Central memory CD8-positive, alpha-beta T cell (primary cell): ENCODE data around the gene MBTPS1.

ENCODE experiments used
- ATAC-seq: fragments of 150-1000 bp; cut with Tn5 transposase; replicated peaks from 2 replicates; pipeline ENCODE4 v1.10.0; 2022; ENCODE audit warnings: mild to moderate bottlenecking, moderate FRiP score, moderate number of reproducible peaks; ENCODE audit not compliant: poor library complexity, severe bottlenecking; ENCODE audit errors: extremely low read depth
- DNase-seq, 2 donors: peaks; one replicate each; pipeline ENCODE4 v3.0.0; 2021; ENCODE audit warnings: low spot score in 2 of 2
- H3K27ac Mint-ChIP-seq: one replicate; pipeline ENCODE4 v1.8.0; 2022; ENCODE audit warnings: low read depth, mild to moderate bottlenecking, moderate library complexity, mixed read lengths
- H3K27me3 Mint-ChIP-seq: one replicate; pipeline ENCODE4 v1.8.0; 2022; ENCODE audit warnings: mixed read lengths
- H3K36me3 Mint-ChIP-seq: one replicate; pipeline ENCODE4 v1.8.0; 2022; ENCODE audit warnings: mild to moderate bottlenecking, moderate library complexity, mixed read lengths; ENCODE audit not compliant: insufficient read depth
- H3K4me1 Mint-ChIP-seq: one replicate; pipeline ENCODE4 v1.8.0; 2022; ENCODE audit warnings: mixed read lengths
- H3K4me3 Mint-ChIP-seq: one replicate; pipeline ENCODE4 v1.8.0; 2022; ENCODE audit warnings: mild to moderate bottlenecking, moderate library complexity, mixed read lengths
- H3K9me3 Mint-ChIP-seq: one replicate; pipeline ENCODE4 v1.8.0; 2022; ENCODE audit warnings: mixed read lengths

MBTPS1 gene

DNA sequence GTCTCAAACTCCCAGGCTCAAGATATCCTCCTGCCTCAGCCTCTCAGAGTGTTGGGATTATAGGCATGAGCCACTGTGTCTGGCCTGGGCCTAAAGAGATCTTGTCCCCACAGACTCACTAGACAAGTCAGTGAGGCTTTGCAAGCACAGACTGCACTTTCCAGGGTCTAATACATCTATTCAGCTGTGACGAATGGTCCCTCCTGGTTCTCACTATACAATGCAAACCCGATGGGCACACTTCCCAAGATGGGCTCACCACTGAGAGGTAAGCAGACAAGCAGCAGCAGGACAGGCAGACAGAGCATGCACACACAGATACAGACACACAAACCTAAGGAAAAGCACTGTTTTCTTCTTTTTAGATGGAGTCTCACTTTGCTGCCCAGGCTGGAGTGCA, 8.8 kb downstream of the MBTPS1 start:
- peaks cover 56% of the 10 kb centered on the region for H3K4me1 Mint-ChIP-seq
- no peak overlapping the region for H3K27ac Mint-ChIP-seq
- H3K9me3 Mint-ChIP-seq = no peaks in the 10 kb centered on the region
- no peaks in the 10 kb centered on the region for H3K27me3 Mint-ChIP-seq
- ATAC-seq = no peak
- no peak overlapping the region for H3K4me3 Mint-ChIP-seq
- H3K36me3 Mint-ChIP-seq = peaks cover 21% of the 10 kb centered on the region
- DNase-seq = no peak

DNA sequence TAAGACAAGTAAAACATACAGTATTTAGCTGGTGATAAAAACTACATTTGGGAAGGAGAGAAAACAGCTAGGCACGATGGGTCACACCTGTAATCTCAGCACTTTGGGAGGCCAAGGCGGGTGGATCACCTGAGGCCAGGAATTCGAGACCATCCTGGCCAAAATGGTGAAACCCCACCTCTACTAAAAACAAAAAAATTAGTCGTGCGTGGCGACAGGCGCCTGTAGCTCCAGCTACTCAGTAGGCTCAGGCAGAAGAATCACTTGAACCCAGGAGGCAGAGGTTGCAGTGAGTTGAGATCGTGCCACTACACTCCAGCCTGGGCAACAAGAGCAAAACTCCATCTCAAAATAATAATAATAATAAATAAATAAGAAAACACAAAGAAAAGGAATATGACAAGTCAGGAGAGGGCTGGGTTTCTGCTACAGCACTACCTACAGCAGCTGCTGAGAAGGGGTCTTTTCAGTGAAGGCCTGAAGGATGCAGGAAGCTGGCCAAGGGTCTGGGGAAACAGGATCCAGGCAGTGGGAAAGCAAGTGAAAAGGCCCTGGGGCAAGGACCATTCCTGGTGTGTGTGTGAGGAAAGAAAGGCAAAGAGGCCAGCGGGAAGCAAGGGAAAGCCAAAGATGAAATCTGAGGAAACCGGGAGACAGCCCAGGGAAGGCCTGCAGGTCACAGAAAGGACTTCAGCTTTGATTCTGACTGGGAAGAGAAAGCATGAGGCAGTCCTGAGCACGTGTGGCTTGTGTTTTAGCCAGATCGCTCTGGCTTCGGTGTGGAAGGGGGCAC, 10.6 kb downstream of the MBTPS1 start:
- Mint-ChIP-seq H3K27me3 (no peaks in the 10 kb centered on the region), H3K4me3 (no peak overlapping the region), H3K9me3 (no peaks in the 10 kb centered on the region), H3K36me3 (peaks cover 23% of the 10 kb centered on the region), H3K27ac (peak overlapping the region; percentile 60), H3K4me1 (peaks cover 63% of the 10 kb centered on the region)
- ATAC-seq (no peak), DNase-seq (no peak)

DNA sequence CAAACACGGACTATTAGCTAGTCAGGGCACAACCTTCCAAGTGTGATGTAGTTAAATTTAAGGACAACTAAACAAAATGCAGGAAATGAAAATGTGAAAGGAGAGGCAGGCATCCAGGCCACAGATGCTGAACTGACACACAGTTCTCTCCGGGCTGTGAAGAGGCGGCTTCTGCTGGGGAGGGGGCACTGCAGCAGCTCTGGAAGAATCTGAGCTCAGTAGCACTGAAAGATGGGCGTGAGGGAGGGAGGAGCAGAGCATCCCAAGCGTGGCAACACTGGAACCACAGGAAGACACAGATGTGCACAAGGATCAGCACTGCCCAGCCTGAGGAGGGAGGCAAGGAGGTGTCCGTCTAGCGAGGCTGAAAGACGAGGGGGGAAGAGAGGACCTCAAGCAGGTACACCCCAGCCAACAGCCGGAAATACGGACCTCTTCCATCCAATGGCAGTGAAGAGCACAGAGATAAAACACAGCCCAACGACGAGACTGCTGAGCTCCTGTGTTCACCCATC, 11.4 kb downstream of the MBTPS1 start:
- ATAC-seq = no peak
- H3K27ac Mint-ChIP-seq = peak overlapping the region; percentile 9

DNA sequence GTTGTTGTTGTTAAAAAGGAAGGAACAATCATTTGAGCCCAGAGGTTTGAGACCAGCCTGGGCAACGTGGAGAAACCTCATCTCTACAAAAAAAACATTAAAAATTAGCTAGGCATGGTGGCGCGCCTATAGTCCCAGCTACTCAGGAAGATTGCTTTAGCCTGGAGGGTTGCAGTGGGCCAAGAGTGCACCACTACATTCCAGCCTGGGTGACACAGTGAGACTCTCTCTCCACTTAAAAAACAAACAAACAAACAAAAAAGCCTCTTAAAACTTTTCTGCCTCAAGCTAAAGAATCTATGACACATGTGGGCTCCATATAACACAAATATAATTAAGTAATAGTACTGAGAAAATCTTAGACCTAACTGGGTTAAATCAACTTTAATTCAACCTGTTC, 12.5 kb downstream of the MBTPS1 start:
- no peaks in the 10 kb centered on the region for H3K9me3 Mint-ChIP-seq
- no peak for ATAC-seq
- DNase-seq = no peak
- H3K36me3 Mint-ChIP-seq = peaks cover 34% of the 10 kb centered on the region
- no peak overlapping the region for H3K4me3 Mint-ChIP-seq
- H3K4me1 Mint-ChIP-seq = peaks cover 56% of the 10 kb centered on the region
- no peaks in the 10 kb centered on the region for H3K27me3 Mint-ChIP-seq
- H3K27ac Mint-ChIP-seq = peak overlapping the region; percentile 9

More for the DNA sequence above, 11.4 kb downstream of the MBTPS1 start:
- Mint-ChIP-seq H3K27me3 (no peaks in the 10 kb centered on the region), H3K9me3 (no peaks in the 10 kb centered on the region), H3K4me3 (no peak overlapping the region), H3K4me1 (peaks cover 55% of the 10 kb centered on the region), H3K36me3 (peaks cover 30% of the 10 kb centered on the region)
- no peak for DNase-seq

DNA sequence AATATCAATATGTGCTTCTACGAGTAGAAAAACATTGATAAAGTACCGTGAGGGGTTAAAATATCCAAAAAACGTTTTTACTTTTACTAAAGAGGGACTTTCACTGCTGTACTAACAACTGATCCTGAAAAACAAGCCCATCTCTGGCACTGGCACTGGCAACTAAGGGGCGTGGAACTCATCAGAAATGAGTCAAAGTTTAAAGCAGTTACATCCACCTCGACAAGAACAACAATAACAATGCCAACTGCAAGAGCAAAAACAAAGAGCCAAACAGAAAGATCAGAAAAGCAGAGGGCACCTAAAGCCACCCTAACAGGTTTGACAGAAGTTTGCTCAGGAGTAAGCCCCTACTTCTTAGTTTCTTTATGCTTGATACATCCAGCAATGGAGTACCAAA, 13.1 kb downstream of the MBTPS1 start:
- no peaks in the 10 kb centered on the region for H3K27me3 Mint-ChIP-seq
- peaks cover 53% of the 10 kb centered on the region for H3K4me1 Mint-ChIP-seq
- no peaks in the 10 kb centered on the region for H3K9me3 Mint-ChIP-seq
- DNase-seq = no peak
- no peak overlapping the region for H3K27ac Mint-ChIP-seq
- H3K36me3 Mint-ChIP-seq = peaks cover 36% of the 10 kb centered on the region
- H3K4me3 Mint-ChIP-seq = no peak overlapping the region
- no peak for ATAC-seq

DNA sequence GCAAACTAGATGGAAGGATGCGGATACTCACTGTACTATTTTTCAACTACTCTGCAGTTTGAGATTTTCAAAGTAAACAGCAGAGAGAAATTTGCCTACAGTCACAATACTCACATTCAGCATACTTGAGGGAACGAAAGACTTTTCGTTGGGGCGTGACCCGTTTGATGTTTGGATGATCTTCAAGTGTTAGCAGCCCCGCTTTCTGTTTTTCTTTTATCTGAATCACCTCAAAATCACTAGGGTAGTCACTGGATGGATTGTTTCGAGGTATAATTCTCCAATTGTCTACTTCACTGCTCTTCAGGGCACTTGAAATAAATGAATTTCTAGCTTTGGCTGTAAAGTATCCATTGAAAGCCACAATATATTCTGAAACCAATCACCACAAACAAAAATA, 17.8 kb downstream of the MBTPS1 start:
- peaks cover 63% of the 10 kb centered on the region for H3K36me3 Mint-ChIP-seq
- H3K4me1 Mint-ChIP-seq = peaks cover 27% of the 10 kb centered on the region
- peak overlapping the region; percentile 29 for H3K27ac Mint-ChIP-seq
- no peak overlapping the region for H3K4me3 Mint-ChIP-seq
- no peaks in the 10 kb centered on the region for H3K27me3 Mint-ChIP-seq
- no peak for DNase-seq
- no peak for ATAC-seq
- no peaks in the 10 kb centered on the region for H3K9me3 Mint-ChIP-seq

DNA sequence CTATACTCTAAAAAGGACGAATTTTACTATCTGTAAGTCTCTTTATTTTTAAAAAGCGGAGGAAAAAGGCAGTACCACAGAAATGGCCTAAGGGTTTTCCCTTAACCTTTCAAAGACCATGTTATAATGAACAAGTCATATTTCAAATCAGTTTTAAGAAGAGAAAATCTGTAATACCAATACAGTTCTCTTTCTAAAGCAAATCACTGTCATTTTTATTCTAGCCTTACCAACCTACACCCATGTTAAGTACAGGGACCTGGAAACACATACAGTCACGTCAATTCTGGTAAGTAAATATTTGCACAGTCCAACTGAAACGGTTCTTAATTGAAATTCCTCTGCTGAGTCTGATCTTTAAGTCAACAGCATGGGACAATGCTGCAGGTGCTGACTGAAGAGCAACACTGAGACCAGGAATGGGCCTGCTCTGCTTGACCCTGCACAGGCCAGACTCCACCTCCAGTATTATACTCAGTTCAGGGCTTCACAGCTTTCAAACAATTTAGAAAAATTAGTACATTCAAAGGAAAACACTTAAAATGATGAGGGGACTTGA, 20.2 kb downstream of the MBTPS1 start:
- peaks cover 83% of the 10 kb centered on the region for H3K36me3 Mint-ChIP-seq
- ATAC-seq (no peak), DNase-seq (no peak)
- no peak overlapping the region for H3K27ac Mint-ChIP-seq
- H3K9me3 Mint-ChIP-seq = no peaks in the 10 kb centered on the region
- H3K27me3 Mint-ChIP-seq = no peaks in the 10 kb centered on the region
- peaks cover 9% of the 10 kb centered on the region for H3K4me1 Mint-ChIP-seq
- no peak overlapping the region for H3K4me3 Mint-ChIP-seq

DNA sequence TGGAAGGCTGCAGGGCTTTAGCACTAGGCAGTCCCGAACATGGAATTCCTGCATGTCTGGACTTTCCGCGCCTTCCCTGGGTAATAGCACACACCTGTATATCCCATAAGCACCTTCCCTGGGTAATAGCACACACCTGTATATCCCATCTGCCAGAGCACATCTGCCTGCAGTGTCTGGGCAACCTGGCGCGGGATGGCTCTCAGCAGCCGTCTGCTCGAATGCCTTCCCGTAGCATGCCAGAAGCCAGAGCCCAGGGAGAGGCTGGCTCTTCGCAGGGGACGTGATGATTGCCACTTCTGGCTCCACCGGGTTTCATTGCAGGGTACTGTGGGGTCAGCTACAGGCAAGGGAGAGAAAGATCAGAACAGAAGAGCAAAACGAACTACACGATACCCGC, 21.3 kb downstream of the MBTPS1 start:
- no peak for ATAC-seq

DNA sequence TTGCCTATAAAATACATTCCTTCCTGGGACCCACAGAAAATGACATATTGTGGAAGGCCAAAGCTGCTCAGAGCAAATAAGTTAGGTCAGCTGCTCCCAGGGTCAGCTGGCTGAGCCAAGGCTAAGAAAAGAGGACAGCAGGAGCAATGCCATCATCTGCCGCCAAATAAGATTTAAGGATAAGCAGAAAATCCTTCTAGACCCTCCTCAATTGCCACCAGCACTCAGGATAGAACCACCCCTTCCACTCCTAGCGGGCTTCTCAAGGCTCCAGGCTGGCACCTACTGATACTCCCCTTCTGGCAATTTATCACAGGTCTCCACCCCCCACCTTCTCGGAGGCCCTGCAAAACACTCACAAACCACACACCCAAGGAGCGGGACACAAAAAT, 22.9 kb downstream of the MBTPS1 start:
- ATAC-seq (no peak), DNase-seq (no peak)
- Mint-ChIP-seq H3K36me3 (peaks cover 86% of the 10 kb centered on the region), H3K9me3 (no peaks in the 10 kb centered on the region), H3K4me3 (no peak overlapping the region), H3K4me1 (peaks cover 12% of the 10 kb centered on the region), H3K27me3 (no peaks in the 10 kb centered on the region), H3K27ac (no peak overlapping the region)

More for the DNA sequence above, 21.3 kb downstream of the MBTPS1 start:
- Mint-ChIP-seq H3K4me3 (no peak overlapping the region), H3K27ac (no peak overlapping the region), H3K9me3 (no peaks in the 10 kb centered on the region), H3K4me1 (peaks cover 9% of the 10 kb centered on the region), H3K27me3 (no peaks in the 10 kb centered on the region), H3K36me3 (peaks cover 85% of the 10 kb centered on the region)
- no peak for DNase-seq

DNA sequence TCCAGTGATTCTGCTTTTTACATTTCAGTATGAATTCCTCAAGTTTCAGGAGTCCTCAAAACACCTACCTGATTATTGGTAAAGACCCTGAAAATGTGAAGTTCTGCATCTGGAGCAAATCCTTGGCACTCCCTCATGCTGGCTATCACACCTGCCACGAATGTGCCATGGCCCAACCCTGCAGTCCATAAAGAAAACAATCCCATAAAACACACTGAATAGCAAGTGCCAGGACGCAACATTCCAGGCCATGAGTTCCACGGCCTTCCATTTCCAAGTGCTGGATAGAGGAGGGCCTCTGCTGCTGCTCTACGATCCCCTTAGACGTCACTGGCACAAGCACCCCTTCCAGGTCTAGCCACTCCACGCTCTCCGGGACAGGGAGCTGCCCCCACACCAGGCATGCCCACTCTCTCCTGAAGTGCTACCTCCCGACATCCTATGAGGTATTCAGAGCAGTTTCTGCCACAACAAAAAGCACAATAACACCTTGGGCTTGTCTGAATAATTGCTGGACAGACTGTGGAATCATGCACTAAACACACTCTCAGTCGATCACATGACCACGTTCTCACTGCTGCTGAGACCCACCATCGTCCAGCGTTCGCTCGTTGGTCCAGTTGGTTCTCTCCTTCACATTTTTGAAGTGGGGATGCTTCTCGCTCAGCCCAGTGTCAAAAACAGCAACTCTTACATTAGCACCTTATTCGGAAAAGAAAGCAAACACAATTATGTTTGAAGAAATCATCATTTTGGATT, 23.4 kb downstream of the MBTPS1 start:
- Mint-ChIP-seq H3K9me3 (no peaks in the 10 kb centered on the region), H3K27me3 (no peaks in the 10 kb centered on the region), H3K4me3 (no peak overlapping the region), H3K36me3 (peaks cover 85% of the 10 kb centered on the region), H3K4me1 (peaks cover 18% of the 10 kb centered on the region), H3K27ac (no peak overlapping the region)
- ATAC-seq (no peak), DNase-seq (no peak)

DNA sequence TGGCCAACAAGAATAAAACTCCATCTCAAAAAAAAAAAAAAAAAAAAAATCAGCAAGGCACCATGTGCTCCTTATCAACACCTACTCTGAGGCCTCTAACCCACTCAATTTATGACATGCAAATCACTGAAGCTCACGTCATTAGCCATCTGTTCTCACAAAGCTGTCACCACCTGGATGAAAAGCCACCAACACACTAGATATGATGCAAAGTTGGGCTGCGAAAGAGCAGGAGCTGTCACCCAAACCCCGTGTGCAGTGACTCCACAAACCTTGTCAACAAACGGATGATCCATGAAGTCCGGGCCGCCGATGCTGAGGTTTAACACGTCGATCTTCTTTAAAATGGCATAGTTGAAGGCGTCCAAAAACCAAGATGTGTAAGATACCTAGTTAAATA, 25.3 kb downstream of the MBTPS1 start:
- Mint-ChIP-seq H3K36me3 (peaks cover 81% of the 10 kb centered on the region), H3K4me3 (no peak overlapping the region), H3K27ac (no peak overlapping the region), H3K27me3 (no peaks in the 10 kb centered on the region), H3K9me3 (no peaks in the 10 kb centered on the region), H3K4me1 (peaks cover 26% of the 10 kb centered on the region)
- DNase-seq (no peak), ATAC-seq (no peak)

DNA sequence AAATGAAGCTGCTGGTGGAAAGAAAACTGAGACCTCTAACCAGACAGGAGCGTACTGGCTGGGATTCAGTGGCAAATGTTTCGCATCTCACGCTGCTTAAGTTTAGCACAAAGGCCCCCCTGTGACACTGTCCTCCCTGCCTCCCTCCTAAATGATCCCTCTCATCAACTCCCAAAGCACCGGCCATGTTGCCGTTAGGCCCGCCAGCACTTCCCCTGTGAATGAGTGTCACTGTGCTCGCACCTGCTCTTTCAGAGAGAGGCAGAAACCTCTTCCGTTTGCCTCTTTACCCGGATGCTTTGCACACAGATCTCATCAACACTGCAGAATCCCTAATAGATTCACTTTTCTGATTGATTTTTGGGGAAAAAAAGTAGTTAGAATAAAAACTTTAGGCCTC, 26.5 kb downstream of the MBTPS1 start:
- no peak for ATAC-seq
- Mint-ChIP-seq H3K4me1 (peaks cover 32% of the 10 kb centered on the region), H3K27ac (no peak overlapping the region)

More for the DNA sequence above, 26.5 kb downstream of the MBTPS1 start:
- no peak for DNase-seq
- Mint-ChIP-seq H3K4me3 (no peak overlapping the region), H3K27me3 (no peaks in the 10 kb centered on the region), H3K9me3 (no peaks in the 10 kb centered on the region), H3K36me3 (peaks cover 78% of the 10 kb centered on the region)
